Hepatocyte (in vitro differentiated cells): ENCODE results near the gene MAP7D3.

Experiments
- CTCF ChIP-seq: fragments of 200-600 bp; sonication (generic); IDR thresholded peaks from 2 replicates; pipeline ENCODE4 v1.5.1; 2016; ENCODE audit warnings: antibody characterized with exemption, mild to moderate bottlenecking; ENCODE audit not compliant: poor library complexity
- EZH2 ChIP-seq: fragments of 200-600 bp; sonication (generic); IDR thresholded peaks from 2 replicates; pipeline ENCODE4 v1.6.1; 2016; ENCODE audit warnings: antibody characterized with exemption, mild to moderate bottlenecking, borderline replicate concordance
- EZH2phosphoT487 ChIP-seq: fragments of 200-600 bp; sonication (generic); IDR thresholded peaks from one replicate; pipeline ENCODE4 v1.6.1; 2018; ENCODE audit warnings: antibody characterized with exemption, mild to moderate bottlenecking, low read depth, moderate library complexity; ENCODE audit not compliant: unreplicated experiment, severe bottlenecking

GRCh38 chrX:136211766-136212556 is 39.2 kb downstream of the MAP7D3 start:
- TF ChIP-seq CTCF (no peak), EZH2 (no peak), EZH2phosphoT487 (no peak)
